GM19397 (cell line): ENCODE data around the gene GSAP.

Source experiments
- ATAC-seq: cut with Tn5 transposase; IDR thresholded peaks from one replicate; pipeline ENCODE4 v1.9.1; 2021; ENCODE audit warnings: mild to moderate bottlenecking, moderate library complexity; ENCODE audit not compliant: unreplicated experiment

GSAP gene

DNA sequence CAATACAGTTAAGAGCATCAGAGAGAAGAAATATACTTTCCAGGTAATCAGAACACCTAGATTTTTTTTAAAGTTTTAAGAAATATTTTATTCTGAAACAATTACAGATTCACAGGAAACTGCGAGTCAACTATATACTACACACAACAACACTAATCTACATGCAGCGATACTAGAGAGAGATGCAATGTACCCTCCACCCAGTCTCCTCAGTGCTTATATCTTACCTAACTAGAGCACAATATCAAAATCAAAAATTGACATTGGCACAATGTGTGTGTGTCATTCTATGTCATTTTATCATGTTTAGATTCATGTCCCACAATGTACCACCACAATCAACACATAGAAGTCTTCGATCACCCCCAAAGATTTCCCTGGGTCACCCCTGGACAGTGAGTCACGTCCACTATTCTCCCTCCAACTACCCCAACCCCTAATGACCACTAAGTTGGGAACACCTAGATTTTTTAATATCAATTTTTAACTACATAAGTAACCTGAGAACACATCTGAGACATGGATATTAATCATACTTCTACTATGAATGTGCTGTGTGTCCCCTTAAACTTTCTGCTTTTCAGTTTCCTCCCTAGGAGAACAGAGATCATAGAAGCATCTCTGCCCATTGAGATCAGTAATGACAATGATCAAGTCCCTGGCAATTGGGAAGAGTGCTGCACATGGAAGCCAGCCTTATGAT is 86.5 kb downstream of the GSAP start:
- no peak for ATAC-seq

- no peak for ATAC-seq
Observed at GRCh38 chr7:77328669-77329068, 87.5 kb downstream of the GSAP start.

- no peak for ATAC-seq
Observed at GRCh38 chr7:77327932-77328628, 88.1 kb downstream of the GSAP start.

- ATAC-seq: no peak
Observed at GRCh38 chr7:77327067-77327931, 88.8 kb downstream of the GSAP start.

DNA sequence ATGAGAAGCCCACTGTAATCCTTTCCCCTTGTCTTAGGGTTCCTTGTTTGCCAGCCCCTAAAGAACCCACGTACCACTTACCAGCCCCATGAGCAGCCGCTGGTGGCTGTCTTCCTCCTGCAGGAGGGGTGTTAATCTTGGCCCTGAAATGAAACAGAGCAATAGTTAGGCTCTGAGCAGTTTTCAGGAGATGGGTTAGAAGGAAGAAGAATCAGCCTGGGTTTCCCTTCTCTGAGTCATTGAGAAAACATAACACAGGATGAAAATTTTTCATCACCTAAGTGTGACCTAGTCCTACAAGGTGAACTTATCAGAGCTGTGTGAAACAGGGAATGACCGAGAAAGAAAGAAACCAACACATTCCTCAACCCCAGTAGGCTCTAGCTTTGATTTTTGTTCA is 90.0 kb downstream of the GSAP start:
- ATAC-seq: no peak

GRCh38 chr7:77321300-77321699 is 94.8 kb downstream of the GSAP start:
- no peak for ATAC-seq

GRCh38 chr7:77320714-77321113 is 95.4 kb downstream of the GSAP start:
- ATAC-seq: no peak

- ATAC-seq: no peak
Observed at GRCh38 chr7:77320137-77320536, 96.0 kb downstream of the GSAP start.

DNA sequence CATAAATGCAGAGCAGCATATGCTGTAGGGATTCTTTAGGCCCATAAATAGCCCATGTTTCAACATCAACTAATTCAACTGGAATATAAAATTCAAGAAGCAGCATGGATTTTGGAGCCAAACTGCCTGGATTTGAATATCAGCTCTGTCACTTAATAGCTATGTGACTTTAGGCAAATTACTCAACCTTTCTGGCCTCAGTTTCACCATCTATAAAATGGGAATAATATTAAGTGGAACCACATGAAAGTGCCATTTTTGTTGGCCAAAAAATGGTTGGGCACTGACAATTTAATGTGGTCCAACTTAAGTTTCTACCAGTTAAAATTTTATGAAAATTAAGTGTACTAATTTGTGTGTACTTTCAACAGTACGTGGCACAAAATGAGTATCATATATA is 98.1 kb downstream of the GSAP start:
- ATAC-seq: no peak

DNA sequence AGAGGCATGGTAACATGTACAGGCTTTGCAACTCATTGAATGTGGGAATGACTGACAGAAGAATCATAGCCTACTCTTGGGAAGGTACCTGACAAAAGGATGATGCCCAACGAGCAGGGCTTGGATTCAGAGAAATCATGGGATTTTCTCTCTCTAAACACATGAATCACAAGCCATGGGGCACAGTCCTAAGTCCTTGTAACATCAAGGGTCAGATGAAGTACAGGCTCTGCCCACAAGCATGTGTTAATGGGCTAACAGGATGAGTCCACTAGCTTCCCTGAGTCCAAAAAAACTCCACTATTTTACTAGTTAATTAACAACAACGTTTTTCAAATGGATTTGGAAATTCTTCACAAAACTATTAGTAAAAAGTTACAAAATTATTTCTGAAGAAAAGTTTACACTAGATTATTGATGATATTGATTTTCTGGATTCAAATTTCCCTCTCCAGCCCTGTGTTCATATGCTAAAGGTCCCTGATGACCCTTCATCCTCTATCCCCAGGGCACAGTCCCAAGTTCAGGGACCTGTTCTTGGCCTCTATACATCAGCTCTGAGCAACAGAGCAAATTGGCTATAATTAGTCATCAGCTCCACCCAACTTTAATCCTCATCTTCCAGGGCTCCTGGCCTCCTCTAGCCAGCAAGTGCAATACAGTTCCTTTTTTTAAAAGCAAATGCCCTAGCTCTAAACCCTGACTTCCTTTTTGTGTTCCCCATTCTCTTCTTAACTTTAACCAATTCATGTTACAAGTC is 99.8 kb downstream of the GSAP start:
- ATAC-seq: no peak

- no peak for ATAC-seq
Observed at GRCh38 chr7:77315182-77315591, 101.0 kb downstream of the GSAP start.

DNA sequence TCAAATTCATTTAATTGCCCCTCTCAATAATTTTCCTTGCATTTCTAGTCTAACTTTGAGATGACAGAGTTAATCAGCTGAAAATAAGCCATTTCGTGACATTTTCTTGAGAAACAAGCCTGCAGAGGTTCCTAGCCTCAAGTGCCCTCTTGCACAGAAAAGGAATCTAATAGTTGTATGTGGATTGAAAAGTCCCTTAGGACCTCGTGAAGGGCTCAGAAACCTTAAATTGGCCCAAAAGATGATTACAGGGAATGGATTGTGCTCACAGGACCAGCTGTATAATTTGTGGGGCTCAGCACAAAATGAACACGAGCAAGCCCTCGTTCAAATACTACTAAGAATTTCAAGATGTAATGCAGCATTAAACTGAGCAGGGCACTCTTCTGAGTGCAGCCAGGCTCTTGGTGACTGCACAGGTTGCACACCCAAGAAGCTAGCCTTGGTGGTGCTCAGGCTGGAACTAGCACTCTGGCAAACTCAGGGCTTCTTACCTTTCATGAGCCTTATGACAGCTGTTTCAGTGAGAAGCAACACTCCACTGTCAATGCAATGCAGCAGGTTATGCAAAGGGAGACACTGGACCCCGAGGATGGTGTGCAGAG is 102.2 kb downstream of the GSAP start:
- ATAC-seq: no peak

DNA sequence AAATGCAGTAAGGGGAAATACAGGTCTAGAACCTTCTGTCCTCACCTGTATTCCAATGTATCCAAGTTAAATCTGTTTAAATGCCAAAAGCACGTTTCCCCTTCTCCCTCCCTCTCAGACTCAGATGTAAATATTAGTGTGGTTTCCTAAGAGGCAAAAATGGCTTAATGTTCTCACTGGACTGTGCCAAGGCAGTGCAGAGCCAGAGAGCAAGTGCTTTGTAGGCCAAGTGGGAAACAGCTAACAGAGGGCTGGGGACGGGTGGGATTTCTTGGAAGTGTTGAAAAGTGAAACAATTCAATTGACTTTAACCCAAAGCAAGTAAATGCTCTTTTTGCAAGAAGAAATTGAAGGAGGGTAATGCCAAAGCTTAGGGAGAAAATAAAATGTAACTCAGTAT is 103.1 kb downstream of the GSAP start:
- no peak for ATAC-seq

DNA sequence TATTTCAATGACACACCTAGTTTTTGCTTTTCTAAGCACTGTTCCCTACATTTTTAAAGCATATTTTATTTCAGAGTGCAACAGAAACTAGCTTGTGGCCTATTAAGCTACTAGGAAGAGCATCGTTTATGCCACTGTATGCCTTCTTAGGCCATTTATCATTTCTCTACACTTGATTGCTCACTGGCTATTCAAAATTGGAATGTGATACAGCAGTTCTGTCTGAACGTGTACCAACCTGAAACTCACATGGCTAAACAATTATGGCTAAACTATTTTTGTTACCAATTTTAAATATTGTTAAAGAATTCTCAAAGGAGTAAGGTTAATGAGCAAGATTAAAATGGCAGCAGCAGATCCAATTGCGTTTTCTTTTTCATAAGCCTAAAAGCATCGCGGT is 105.2 kb downstream of the GSAP start:
- ATAC-seq: no peak

GRCh38 chr7:77309714-77310220 is 106.4 kb downstream of the GSAP start:
- ATAC-seq: no peak

DNA sequence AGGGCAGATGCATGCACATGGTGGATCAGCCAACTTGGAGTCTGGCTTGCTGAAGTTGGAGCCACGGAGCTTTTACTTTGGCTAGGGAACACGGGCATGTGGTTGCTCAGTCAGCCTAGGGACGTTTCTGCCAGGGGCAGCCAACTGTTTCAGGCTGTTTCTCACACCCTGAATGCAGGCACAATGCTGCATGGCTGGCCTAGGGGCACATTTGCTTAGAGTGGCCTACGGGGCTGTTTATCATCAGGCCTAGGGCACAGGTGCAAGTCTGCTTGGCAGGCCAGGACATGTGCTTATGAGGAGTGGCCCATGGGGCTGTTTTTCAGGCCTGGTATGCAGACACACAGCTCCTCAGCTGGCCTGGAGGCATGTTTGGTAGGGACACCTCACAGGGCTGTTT is 107.4 kb downstream of the GSAP start:
- ATAC-seq: no peak

DNA sequence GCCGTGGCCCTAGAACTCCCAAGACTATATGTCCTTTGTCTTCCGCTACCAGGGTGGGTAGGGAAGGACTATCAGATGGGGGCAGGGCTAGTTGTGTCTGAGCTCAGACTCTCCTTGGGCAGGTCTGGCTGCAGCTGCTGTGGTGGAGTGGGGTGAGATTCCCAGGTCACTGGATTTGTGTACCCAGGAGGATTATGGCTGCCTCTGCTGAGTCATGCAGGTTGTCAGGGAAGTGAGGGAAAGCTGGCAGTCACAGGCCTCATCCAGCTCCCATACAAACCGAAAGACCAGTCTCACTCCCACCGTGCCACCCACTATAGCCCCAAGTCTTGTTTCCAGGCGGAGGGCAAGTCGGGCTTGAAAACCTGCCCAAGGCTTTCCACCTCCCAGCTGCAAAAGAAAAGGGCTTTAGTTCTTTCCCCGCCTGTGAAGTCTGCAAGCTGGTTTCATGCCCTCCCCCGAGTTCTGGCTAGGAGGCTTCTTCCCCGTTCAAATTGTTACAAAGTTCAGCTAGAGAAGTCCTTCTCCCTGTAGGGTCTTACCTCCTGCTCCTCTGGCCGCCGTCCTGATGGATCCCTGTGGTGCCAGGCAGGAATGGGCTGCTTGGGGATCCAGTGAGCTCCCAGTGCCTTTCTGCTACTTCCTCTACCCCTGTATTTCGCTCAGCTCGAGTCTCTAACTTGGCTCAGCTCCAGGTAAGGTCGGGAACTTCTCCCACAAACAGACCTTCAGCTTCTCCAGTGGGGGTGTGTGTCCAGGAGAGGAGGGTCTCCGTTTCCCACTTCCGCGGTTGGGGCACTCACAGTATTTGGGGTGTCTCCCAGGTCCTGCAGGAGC is 109.7 kb downstream of the GSAP start:
- ATAC-seq: no peak

DNA sequence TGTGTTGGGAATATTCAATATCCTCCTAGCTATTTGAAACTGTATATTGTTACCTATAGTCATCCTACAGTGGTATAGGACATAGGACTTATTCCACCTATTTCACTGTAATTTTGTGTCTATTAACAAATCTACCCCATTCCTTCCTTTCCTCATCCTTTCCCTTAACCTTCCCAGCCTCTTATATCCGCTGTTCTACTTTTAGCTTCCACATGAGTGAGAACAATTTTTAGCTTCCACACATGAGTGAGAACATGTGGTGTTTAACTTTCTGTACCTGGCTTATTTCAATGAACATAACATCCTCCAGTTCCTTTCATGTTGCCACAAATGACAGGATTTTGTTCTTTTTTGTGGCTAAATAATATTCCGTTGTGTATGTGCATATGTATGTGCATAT is 120.6 kb downstream of the GSAP start:
- ATAC-seq: no peak

DNA sequence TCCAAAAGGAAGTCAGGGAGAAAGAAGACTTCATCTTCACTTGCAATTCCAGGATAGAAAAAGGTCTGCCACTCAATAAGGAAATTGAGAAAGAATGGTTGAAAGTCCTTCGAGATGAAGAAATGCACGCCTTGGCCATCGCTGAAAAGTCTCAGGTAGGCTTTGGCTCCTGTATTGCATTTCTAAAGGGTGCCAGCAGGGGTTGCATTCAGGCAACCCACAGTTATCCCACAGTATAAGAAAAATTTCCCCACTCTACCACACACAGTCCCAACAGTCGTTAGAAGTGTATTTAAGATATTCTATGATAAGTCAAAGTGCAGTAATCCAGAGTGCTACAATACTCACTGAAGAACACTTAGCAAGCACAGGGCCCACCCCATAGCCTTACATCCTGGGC is 123.1 kb downstream of the GSAP start:
- no peak for ATAC-seq

GRCh38 chr7:77290425-77290824 is 125.7 kb downstream of the GSAP start:
- no peak for ATAC-seq
